ENCODE results near the gene ANO10.
"Not testable (repeated sequence)": the region's sequence is repeated elsewhere in the genome, so short reads cannot be mapped to it uniquely, and the experiment has no call there.

The ANO10 gene

DNA sequence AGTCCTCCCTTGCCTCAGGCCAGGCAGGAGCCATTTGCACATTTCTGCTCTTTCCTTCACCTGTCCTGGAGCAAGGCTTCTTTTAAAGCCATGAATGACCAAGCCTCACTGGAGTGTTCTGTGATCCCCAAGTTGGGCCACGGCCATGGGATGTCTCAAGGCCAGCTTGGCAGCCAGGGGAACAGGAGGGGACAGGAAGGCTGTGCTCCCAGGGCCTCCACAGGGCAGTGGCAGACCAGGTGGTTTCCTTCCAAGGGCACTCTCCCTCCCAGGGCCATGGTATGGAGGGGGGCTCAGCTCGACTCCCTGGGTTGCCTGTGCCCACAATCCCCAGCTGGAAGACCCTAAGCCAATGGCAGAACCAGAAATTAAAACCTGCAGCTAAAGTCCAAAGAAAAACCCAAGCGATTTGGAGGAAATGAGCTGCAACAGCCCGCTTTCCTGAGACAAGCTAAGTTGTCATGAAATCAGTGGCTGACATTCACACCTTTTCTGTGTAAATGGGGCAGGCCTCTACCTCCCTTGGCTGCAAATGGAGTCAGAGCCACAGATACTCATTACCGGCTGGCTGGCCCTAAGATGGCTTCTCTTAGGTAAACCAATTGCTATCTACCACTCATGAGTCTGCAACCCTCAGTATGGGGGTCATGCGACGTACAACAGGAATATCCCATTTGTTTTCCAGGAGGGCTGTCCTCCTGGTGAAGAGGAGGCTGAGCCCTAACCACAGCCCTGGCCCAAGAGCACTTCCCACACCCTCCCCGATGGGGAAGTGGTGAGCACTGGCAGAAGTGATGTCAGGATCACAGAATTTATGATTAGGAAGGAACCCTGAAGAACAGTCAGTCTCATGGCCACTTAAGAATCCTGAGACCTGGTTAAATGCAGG is 252.2 kb downstream of the ANO10 start:
- no peak for DNase-seq

DNA sequence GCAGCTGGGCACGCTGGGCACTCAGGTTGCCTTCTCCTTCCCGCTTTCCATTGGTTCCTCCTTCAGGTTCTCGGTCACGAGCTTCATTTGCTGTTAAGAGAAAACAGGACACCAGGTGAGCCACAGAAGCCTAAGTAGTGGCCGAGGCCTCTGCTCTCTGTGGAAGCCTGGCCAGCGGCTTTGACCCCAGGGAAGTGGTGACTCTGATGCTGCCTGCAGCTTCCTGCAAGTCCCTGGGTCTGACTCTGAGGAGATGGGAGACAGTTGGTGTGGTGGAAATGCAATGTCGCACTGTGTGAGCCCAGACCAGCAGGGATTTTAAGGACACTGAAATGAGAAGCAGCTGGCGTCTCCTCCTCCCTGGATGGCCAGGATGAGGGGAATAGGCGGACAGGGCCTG is 254.9 kb downstream of the ANO10 start:
- no peak for DNase-seq

DNA sequence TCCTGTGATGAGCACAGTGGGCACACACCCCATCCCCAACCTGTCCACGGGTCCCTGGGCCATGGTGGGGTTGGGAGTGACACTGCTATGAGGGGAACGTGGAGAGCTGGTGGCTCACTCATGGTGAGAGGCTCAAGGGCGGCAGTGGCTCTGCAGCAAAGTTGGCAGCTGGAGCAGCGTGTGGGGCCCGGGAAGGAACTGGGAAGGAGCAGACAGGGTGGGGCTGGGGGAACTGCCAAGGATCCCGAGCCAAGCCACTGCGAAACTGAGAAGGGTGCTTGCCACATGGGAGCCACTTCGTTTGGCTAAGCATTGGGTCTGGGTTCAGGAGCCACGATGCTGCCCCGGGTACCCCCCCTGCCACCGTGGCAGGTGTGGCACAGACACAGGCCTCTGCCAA is 255.3 kb downstream of the ANO10 start:
- no peak for DNase-seq

DNA sequence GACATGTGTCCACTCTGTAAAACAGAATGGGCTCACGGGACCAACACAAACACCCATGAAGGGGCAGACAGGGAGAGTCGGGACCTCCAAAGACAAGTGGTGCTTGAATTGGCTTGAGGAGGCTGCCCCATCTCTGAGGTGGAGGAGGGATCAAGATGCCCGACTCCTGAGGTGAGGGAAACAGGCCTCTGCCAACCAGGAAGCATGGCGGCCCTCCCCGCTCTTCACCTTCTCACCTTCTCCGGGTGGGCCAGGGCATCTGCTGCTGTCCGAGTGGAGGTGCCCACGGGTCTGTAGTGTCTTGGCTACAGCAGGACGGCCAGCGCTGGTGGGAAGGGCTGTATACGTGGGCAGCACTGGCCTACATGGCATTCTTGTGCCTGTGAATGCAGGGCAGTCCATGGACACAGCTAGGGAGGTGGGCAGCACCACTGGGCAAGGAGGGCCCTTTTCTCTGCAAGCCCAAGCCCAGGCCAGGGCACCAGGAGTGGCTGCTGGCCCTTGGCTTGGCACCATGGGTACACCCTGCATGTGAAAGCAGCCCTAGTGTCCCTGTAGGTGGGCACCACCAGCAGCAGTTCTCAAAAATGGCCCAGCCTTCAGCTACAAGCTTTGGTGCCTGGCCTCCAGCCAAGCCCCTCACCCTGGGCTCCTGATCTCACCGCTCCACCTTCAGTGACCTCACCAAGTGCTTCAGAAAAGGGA is 256.1 kb downstream of the ANO10 start:
- no peak for DNase-seq

DNA sequence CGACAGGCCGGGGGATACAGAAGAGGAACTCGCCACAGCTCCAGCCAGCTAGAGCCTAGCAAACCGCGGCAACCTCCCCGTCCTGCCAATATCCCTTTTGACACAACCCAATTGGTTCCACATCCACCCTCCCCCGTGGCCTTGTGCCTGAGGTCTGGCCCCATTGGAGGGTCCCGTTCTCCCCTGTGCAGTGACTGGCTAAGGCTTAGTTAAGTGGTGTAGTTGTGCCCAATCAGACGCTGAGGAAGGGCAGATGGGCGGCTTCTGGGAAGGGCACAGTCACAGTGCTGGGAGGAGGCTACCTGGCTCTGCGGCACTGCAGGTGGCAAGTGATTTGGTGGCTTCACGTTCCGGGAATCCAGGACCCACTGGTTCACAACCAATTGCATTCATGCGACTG is 256.9 kb downstream of the ANO10 start:
- no peak for DNase-seq

DNA sequence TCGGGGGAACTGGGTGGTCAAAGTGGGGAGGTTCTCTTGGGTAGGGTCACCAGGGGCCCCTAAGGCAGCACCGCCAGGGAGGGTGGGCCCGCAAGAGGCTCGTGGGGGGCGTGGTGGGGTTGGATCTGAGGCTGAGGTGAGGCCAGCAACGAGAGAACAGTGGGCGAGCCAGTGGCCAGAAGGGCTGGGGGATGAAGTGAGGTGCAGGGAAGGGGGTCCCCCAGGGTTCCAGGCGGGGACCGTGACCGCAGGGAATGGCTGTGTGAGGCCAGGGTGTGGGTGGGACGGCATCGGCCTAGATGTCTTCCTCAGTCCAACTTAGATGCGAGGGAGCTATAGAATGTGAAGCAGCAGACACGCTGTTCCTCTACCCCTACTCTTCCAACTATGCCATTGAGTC is 257.3 kb downstream of the ANO10 start:
- DNase-seq, result no peak

DNA sequence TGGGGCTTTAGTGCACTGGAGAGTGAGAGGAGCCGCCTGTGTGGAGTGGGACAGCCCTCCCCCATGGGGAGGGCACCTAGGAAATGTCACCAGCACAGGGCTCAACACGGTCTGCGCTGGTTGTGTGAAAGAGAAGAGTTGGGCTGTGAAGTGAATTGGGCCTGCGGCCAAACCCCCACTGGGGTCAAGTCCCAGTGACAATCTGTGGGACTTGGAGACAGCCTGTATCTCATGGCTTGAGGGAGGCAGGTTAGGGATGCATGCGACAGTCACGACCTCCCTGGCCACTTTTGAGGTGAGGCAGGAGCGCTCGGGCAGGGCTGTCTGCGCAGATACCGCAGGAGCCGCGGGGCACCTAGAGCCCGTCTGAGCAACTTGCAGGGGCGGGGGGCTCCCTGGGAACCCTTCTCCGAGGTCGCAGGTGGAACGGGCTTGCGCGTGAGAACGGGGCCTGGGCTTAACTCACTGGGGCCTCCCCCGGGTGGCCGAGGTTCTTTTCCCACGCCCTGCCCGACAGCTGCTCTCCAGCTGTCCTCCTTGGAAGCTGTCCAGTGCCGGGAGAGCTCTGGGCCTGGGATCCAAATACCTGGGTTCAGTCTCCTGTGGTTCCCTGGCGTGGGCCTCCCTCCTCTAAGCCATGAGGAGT is 258.1 kb downstream of the ANO10 start:
- no peak for DNase-seq

DNA sequence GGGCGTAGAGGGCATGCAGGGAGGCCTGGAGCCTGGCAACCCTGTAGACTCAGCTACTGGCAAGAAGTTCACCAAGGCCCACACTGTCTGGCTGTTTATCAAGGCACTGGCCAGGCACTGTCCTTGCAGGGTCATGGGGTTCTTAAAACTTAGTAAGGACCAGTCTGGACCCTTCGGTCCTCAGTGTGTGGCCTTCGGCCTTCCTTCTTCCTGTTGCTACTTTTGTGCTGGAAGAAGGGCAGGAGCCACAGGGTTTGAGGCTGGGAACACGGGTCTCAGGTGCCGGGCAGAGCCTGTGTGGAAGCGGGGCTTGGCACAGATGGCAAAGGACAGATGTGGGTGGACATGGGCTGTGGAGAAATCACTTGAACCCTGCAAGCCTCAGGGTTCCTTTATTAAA is 258.9 kb downstream of the ANO10 start:
- no peak for DNase-seq

DNA sequence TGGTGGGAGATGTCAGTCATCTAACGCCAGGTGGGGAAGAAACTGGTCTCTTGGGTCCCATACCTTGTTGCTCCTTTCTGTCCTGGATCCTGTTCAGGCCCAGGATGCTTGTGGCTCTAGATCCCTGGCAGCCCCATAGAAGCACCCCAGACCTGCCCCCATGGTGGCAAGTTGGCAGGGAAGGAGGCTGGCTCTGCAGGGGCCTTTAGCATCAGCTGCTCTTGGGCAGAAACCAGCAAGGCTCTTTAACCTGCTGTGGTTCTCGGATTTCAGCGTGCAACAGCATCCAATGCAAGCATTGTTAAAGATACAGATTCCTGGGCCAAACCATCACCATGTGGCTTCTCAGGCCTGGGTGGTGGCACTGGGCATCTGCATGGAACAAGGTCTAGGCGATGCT is 259.6 kb downstream of the ANO10 start:
- no peak for DNase-seq

DNA sequence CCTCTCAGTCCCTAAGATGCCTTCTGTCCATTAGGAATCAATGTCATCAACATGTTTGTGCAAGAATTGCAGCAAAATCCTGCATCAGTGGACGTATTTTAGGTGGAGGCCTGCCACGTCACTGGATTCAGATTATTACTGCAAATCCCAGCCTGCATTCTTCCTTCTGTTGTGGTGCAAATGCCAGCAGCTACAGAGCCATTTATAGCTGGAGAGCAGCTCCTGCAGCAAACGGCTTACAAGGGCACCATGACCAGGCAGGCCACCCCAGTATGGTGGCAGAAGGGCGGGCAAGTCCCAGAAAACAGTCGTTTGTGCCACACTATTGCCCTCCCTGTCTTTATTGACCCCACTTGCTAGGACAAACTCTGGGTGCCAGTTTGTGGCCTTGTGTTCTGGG is 260.7 kb downstream of the ANO10 start:
- no peak for DNase-seq

DNA sequence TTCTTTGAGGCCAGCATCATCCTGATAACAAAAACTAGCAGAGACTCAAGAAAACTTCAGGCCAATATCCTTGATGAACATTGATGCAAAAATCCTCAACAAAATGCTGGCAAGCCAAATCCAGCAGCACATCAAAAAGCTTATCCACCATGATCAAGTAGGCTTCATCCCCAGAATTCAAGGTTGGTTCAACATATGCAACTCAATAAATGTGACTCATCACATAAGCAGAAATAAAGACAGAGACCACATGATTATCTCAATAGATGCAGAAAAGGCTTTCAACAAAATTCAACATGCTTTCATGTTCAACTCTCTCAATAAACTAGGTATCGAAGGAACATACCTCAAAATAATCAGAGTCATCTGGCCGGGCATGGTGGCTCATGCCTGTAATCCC is 265.8 kb downstream of the ANO10 start:
- DNase-seq, result not testable (repeated sequence)

DNA sequence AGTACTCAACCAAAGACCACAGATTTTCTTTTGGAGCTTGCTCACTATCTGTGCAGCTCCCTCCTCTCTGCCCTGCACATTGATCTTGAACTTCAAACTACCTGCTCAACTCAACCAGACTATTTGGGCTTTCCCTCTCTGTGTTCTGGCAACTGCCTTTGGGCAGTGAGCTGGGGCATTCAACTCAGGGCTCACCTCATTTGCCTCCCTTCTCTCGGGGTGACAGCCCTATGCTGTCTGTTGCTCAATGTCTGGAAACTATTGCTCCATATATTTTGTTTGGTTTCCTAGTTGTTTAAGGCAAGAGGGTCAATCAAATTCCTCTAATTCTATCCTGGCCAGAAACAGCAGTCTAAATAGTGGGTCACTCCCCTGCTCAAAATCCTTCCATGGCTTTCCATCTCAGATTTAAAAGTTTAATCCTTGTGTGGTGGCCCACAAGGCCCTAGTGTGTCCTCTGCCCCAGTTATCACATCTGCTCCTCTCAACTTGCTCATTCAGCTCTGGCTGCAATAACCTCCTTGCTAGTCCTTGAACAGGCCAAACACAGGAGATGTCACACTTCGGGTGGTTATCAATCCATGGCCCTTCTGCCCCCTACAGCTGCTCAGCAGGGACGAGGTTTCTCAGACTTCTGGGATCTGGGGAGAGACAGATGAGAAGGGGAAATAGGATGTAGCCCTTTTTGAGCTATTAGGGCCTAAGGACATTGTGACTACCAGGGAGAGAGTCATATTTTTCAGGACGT is 267.7 kb downstream of the ANO10 start:
- DNase-seq, result no peak

DNA sequence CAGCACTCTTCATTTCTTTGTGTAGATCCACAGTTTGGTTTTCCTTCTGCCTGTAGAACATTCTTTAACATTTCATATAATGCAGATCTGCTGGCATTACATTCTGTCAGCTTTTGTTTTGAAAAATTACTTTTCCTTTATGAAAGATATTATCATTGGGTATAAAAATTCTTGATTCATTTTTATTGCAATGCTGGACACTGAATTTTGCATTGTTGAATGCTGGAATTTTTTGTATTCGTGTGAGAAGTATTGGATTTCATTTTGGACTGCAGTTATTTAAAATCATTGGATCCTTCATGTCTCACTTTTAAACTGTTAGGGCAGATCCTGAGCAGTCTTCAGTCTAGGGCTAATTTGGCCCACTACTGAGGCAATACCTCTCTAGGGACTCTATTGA is 268.4 kb downstream of the ANO10 start:
- no peak for DNase-seq

DNA sequence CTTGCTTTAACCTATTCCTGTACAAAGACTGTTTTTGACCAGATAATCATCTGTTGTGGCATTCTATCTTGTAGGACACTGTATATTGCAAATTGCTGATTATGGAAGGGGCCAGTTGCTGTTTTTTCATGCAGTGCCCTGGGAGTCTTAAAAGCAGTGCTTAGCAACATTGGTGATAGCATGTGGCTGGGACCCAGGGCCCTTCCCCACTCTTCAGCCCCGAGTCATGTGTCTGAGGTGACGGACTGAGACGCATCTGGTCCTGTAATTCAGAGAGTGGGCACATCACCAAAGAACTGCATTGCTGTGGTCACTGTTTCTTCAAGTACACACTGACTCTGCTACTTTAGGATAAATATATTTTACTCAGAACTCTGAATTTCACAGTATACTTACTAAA is 272.1 kb downstream of the ANO10 start:
- no peak for DNase-seq

DNA sequence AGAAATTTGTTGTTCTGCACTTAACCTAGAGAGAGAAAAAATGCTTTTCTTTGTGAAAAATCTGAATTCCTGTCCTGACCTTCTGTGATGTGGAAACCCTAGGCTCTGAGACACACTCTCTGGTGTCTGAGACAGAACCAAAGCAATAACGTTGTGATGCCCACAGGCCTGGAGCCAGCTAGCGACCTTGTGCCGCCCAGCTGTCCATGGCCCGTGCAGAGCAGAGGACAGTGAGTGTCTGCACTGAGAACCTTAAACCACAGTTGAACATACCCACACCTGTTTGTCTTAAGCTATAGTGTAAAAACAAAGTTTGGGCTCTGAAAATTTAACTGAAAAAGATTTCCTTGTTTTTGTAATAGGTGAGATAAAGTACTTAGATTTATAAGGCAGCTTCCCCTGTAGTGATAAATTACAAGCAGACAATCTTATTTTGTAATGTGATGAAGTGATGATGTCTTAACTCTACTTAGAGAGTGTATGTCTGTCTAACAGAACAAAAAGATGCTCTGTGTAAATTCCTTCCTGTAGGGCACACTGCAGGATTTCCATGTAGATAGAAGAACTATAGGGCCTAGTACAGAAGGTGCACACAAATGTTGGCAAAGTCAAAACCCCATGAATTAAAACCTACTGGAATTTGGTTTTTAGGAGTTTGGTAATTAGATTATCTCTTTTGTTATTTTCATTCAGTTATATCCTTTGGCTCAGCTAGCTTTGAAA is 272.8 kb downstream of the ANO10 start:
- DNase-seq, result no peak

DNA sequence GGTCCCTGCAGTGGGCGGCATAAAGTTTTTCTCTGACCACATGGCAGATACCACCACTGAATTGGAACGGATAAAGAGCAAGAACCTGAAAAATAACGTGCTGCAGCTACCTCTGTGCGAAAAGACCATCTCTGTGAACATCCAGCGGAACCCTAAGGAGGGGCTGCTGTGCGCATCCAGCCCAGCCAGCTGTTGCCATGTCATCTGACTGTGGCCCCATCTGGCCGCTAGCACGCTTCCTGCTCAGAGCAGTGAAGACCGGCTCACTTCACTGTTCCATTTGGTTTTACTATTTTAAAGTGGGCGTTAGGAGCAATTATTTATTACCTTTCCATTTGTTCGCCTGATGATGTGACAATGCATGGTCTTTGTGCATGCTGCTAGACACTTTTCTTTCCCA is 273.5 kb downstream of the ANO10 start:
- DNase-seq, result no peak

DNA sequence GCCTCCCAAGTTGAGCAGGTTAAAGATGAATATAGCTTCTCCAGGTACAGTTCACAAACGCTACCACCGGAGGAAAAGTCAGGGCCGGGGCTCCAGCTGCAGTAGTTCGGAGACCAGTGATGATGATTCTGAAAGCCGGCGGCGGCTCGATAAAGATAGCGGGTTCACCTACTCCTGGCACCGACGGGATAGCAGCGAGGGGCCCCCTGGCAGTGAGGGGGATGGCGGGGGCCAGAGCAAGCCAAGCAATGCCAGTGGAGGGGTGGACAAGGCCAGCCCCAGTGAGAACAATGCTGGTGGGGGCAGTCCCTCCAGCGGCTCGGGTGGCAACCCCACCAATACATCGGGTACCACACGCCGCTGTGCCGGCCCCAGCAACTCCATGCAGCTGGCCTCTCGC is 274.0 kb downstream of the ANO10 start:
- no peak for DNase-seq

DNA sequence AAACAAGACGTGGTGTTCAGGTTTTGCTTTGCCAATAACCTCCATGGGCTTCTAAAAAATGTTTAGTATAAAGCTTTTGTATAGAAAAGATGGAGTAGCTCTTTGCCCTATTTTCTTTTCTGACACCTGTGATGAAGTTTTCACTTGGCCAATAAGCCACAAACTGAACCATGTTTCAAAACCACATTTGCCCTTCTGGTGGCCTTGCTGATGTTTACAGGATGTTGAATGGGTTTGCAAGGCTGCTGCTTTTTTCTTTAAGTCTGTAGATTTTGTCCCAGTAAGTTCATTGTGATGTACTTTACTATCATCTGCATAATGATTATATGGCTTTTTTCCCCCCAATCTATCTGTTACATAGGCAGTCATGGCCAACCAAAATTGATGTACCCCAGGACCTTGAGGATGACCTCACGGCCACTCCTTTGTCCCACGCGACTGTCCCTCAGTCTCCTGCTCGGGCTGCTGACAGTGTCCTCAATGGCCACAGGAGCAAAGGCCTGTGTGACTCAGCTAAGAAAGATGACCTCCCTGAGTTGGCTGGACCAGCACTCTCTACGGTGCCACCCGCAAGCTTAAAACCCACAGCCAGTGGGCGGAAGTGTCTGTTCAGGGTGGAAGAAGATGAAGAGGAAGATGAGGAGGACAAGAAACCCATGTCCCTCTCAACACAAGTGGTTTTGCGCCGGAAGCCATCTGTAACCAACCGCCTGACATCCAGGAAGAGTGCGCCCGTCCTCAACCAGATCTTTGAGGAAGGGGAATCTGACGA is 274.6 kb downstream of the ANO10 start:
- DNase-seq, result no peak

DNA sequence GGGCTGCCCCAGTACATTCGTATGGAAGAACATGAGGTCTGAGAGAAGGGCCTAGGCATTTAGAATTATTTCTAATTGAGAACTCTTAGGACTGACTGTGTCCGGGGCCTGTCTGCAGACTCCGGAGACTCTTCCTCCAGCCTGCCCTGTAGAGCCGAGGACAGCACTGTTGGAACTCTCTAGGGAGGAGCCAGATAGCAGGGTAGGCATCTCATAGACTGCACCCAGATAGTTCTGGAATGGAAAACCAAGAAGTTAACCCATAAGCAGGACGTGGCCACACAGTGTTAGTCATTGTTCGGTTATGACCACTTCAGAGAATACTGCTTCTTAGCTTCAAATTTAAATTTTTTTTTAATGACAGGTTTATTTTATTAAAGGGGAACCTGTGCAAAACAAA is 275.9 kb downstream of the ANO10 start:
- no peak for DNase-seq

DNA sequence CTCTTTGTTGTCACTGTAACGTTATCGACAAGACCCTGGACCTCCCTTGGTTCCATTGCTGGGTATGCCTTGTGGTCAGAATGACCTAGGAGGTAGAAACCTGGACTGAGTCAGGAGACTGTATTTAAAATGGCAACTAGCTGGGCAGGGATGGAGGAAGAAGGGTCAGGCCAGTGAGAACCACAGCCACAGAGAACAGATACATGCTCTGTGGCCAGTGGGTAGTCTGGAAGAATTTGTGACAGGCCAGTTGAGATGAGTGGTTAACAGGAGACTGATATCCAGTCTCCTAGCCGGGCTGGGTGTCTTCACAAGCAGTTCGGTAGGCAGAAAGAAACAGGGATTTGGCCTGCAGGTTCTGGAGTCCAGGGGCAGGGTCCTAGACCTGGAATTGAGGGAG is 276.6 kb downstream of the ANO10 start:
- DNase-seq, result no peak

DNA sequence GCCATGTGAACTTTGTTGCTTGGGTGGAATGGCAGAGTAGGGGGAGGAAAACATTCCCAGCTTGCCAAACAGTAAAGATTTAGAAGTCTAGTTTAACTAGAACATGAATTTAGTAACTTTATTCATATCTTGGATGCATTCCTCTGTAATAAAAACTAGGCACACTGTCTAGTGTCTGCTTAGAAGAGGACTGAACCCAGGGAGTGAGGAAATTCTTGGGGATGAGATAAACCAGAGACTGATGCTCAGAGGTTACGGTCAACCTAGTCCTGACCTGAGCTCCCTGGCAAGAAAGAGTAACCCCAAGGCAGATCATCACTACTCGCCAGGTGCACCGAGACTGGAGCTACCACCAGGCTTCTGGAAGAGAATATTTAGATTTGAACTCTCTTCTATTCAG is 277.3 kb downstream of the ANO10 start:
- no peak for DNase-seq

DNA sequence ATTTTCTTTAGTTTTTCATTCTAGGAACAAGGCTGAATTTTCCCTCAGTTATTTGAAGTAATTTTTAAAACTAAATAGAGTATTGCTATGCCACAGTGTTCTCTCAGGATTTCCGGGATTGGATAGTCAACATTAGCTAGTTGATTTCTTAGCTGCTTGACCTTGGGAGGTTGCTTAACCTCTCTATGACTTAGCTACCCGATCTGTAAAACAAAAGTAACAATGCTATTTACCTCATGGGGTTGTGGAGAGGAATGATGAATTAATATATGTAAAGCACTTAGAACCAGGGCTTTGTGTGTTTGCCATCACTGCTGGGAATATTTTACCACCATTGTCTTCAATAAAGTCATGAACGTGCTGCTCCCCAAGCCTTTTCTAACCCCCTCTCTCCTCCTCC is 278.0 kb downstream of the ANO10 start:
- DNase-seq, result no peak

Data from NCI-H1436 treated with DMSO at 0.1 percent for 48 hours (cell line).